ENCODE data around the gene ANKS4B.

DNA sequence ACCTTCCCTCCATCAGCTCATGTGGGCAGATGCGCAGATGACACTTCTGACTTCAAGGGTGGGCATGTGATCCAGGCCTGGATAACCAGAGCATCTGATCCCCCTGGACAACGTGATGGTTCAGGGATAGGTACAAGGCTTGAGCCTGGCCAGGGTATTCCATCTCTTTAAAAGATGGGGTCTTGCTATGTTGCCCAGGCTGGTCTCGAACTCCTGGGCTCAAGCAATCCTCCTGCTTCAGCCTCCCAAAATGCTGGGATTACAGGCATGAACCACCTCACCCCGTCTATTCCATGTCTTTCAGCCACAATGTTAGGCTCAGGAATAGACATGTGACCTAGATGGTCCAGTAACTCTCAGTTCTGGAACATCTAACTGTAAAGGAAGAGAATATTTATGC, 23.8 kb downstream of the ANKS4B start:
- TF ChIP-seq RARB (CRISPR knock-in tag; IDR thresholded peaks at IDR 0.05) (no peak), ZFP30 (CRISPR knock-in tag; IDR thresholded peaks at IDR 0.05) (no peak), BACH2 (CRISPR knock-in tag; IDR thresholded peaks at IDR 0.05; ENCODE audit: borderline replicate concordance) (no peak), PATZ1 (CRISPR knock-in tag; IDR thresholded peaks at IDR 0.05; ENCODE audit: borderline replicate concordance) (no peak), ZNF565 (CRISPR knock-in tag; conservative IDR thresholded peaks at IDR 0.05; ENCODE audit: low read depth) (no peak), PPARA (CRISPR knock-in tag; IDR thresholded peaks at IDR 0.05; ENCODE audit: borderline replicate concordance) (no peak), GLIS3 (CRISPR knock-in tag; IDR thresholded peaks at IDR 0.05) (no peak)
- TF ChIP-seq, protein P1, sequence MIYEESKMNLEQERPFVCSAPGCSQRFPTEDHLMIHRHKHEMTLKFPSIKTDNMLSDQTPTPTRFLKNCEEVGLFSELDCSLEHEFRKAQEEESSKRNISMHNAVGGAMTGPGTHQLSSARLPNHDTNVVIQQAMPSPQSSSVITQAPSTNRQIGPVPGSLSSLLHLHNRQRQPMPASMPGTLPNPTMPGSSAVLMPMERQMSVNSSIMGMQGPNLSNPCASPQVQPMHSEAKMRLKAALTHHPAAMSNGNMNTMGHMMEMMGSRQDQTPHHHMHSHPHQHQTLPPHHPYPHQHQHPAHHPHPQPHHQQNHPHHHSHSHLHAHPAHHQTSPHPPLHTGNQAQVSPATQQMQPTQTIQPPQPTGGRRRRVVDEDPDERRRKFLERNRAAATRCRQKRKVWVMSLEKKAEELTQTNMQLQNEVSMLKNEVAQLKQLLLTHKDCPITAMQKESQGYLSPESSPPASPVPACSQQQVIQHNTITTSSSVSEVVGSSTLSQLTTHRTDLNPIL (CRISPR knock-in tag; IDR thresholded peaks at IDR 0.05; ENCODE audit: low read depth), result no peak
- TF ChIP-seq, protein P2, sequence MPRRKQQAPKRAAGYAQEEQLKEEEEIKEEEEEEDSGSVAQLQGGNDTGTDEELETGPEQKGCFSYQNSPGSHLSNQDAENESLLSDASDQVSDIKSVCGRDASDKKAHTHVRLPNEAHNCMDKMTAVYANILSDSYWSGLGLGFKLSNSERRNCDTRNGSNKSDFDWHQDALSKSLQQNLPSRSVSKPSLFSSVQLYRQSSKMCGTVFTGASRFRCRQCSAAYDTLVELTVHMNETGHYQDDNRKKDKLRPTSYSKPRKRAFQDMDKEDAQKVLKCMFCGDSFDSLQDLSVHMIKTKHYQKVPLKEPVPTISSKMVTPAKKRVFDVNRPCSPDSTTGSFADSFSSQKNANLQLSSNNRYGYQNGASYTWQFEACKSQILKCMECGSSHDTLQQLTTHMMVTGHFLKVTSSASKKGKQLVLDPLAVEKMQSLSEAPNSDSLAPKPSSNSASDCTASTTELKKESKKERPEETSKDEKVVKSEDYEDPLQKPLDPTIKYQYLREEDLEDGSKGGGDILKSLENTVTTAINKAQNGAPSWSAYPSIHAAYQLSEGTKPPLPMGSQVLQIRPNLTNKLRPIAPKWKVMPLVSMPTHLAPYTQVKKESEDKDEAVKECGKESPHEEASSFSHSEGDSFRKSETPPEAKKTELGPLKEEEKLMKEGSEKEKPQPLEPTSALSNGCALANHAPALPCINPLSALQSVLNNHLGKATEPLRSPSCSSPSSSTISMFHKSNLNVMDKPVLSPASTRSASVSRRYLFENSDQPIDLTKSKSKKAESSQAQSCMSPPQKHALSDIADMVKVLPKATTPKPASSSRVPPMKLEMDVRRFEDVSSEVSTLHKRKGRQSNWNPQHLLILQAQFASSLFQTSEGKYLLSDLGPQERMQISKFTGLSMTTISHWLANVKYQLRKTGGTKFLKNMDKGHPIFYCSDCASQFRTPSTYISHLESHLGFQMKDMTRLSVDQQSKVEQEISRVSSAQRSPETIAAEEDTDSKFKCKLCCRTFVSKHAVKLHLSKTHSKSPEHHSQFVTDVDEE (CRISPR knock-in tag; IDR thresholded peaks at IDR 0.05), result no peak

Data from SK-N-SH treated with all-trans-retinoic acid at 6 μM for 48 hours (cell line).